HG02884 (cell line): ENCODE results near the gene JADE2.

Experiments used
- ATAC-seq: cut with Tn5 transposase; IDR thresholded peaks from one replicate; pipeline ENCODE4 v1.9.1; 2021; ENCODE audit warnings: mild to moderate bottlenecking, moderate library complexity; ENCODE audit not compliant: unreplicated experiment

The JADE2 gene

GRCh38 chr5:134626369-134627014, 101.0 kb downstream of the JADE2 start:
- ATAC-seq, result no peak
